Lower leg skin (tissue), 3 donors: ENCODE measurements around the gene KRT33A.

Experiments
- POLR2A ChIP-seq, 2 donors: fragments of 450-650 bp; IDR thresholded peaks; one replicate each; pipeline ENCODE4 v1.6.1; 2016 to 2017; ENCODE audit warnings: antibody characterized with exemption in 2 of 2, mild to moderate bottlenecking in 1 of 2, moderate library complexity in 1 of 2
- TF ChIP-seq, protein P1 (sequence below), 3 donors: fragments of 450-650 bp; IDR thresholded peaks; one replicate each; pipeline ENCODE4 v1.5.1; 2016; ENCODE audit warnings: antibody characterized with exemption in 3 of 3, mild to moderate bottlenecking in 3 of 3, moderate library complexity in 2 of 3

DNA sequence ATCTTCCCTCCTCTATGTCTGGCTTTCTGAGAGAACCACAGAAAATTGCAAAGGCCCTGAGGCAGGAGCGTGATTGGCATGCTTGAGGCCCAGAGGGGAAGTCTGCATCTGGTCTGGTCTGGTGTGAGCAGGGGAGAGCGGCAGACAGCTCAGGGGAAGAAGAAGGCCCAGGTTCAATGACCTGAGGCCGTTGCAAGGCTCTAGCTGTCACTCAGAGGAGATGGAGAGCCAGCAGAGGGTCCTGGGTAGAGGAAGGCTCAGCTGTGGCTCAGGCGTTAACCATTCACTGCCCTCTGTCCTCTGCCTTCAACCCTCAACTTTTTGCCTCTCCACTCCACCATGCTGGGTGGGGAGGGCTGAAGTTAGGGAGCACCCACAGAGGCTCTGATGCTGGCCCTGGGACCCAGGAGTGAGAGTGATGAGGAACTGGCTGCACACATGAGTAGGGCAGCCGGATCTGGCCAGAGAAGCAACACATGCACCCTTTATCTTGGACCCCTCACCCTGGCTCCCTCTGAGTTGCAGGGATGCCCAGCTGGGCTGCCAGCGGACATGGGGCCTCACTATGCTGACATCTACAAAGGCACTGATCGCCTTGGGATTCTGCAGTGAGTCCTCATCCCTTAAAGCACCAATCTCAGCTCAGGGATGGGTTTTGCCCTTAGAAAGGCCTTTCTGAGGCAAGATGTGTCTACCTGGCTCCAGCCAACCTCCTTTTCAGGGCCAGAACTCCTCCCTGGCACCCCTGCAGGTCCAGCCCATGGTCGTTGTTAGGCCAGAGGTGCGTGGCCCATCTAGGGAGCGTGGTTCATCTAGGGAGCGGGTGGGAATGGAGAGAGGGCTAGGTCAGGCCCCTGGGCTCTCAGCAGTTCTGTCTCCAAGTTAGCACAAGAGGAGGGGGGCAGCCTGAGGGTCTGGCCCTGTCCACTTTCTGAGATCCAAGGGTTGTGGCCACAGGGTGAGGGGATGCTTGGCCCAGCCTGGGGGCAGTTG, 27.4 kb downstream of the KRT33A start:
- TF ChIP-seq, protein P1, sequence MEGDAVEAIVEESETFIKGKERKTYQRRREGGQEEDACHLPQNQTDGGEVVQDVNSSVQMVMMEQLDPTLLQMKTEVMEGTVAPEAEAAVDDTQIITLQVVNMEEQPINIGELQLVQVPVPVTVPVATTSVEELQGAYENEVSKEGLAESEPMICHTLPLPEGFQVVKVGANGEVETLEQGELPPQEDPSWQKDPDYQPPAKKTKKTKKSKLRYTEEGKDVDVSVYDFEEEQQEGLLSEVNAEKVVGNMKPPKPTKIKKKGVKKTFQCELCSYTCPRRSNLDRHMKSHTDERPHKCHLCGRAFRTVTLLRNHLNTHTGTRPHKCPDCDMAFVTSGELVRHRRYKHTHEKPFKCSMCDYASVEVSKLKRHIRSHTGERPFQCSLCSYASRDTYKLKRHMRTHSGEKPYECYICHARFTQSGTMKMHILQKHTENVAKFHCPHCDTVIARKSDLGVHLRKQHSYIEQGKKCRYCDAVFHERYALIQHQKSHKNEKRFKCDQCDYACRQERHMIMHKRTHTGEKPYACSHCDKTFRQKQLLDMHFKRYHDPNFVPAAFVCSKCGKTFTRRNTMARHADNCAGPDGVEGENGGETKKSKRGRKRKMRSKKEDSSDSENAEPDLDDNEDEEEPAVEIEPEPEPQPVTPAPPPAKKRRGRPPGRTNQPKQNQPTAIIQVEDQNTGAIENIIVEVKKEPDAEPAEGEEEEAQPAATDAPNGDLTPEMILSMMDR (IDR thresholded peaks at IDR 0.05): no peak
- TF ChIP-seq POLR2A (IDR thresholded peaks at IDR 0.05): no peak
